ENCODE results near the gene TRIM75. TPM values are rescaled to one million over a fixed set of nuclear protein-coding genes. Genes with fewer than 3 reads are reported as not detected.

TRIM75 gene
- total and polyA plus RNA-seq, 2 experiments from 2014 or later, result not detected

- Histone ChIP-seq H2AFZ (no peak overlapping the region), H3K9me2 (ENCODE audit: insufficient read depth) (no peaks in the 10 kb centered on the region), H4K20me1 (replicated peaks; ENCODE audit: insufficient read depth) (0 out of 2 replicates have a peak, but pooled peaks cover 7% of the 10 kb centered on the region), H3K79me2 (replicated peaks; ENCODE audit: insufficient read depth) (no peaks in the 10 kb centered on the region), H3F3A (replicated peaks; ENCODE audit: low read depth) (no peaks in the 10 kb centered on the region), H3K27ac (ENCODE audit: low read depth) (no peak overlapping the region), H3K4me2 (no peak overlapping the region), H3K4me1 (ENCODE audit: insufficient read depth) (no peaks in the 10 kb centered on the region), H3K4me3 (no peak overlapping the region), H3K36me3 (ENCODE audit: insufficient read depth) (no peaks in the 10 kb centered on the region; the same call in 1 of the 2 replicates), H3K27me3 (ENCODE audit: insufficient read depth) (no peaks in the 10 kb centered on the region)
- Mint-ChIP-seq H3K27ac (no peak overlapping the region), H3K4me3 (no peak overlapping the region), H3K9me3 (no peaks in the 10 kb centered on the region), H3K4me1 (no peaks in the 10 kb centered on the region), H3K27me3 (ENCODE audit: insufficient read depth, low read depth, poor library complexity) (peaks cover 3% of the 10 kb centered on the region), H3K36me3 (ENCODE audit: low read depth) (peaks cover 20% of the 10 kb centered on the region)
- TF ChIP-seq JUNB (IDR thresholded peaks at IDR 0.05; ENCODE audit: unreplicated experiment) (no peak), EZH2phosphoT487 (IDR thresholded peaks at IDR 0.05; ENCODE audit: unreplicated experiment) (no peak), STAT1 (IDR thresholded peaks at IDR 0.05; ENCODE audit: unreplicated experiment) (no peak), CREB1 (CRISPR knock-in tag; IDR thresholded peaks at IDR 0.05; ENCODE audit: low read depth) (no peak), ZNF331 (CRISPR knock-in tag; IDR thresholded peaks at IDR 0.05; ENCODE audit: low read depth) (no peak), NANOG (IDR thresholded peaks at IDR 0.05; ENCODE audit: borderline replicate concordance) (no peak), EZH2 (IDR thresholded peaks at IDR 0.05; ENCODE audit: low read depth, unreplicated experiment) (no peak), ZNF114 (CRISPR knock-in tag; IDR thresholded peaks at IDR 0.05) (no peak), ZNF462 (CRISPR knock-in tag; IDR thresholded peaks at IDR 0.05) (no peak), ETS1 (IDR thresholded peaks at IDR 0.05) (no peak)
- no peak for DNase-seq (ENCODE audit: low spot score)
- ATAC-seq, result no peak
These were observed 48.0 kb downstream of the TRIM75 start for GRCh38 chr4:165101641-165102040.

All from GM23338 (cell line).